WTC11 (cell line): ENCODE measurements around the gene B3GALT5. TPM values are rescaled to one million over a fixed set of nuclear protein-coding genes. Genes with fewer than 3 reads are reported as not detected.

Source experiments
- ATAC-seq: fragments of 200-7000 bp; cut with Tn5 transposase; 2 replicates; pipeline ENCODE4 v1.10.0; 2021; ENCODE audit warnings: mild to moderate bottlenecking, moderate library complexity
- CTCF ChIA-PET: fragments of 300-600 bp; sonication (Branson Sonifier 250); formaldehyde crosslinking; loops from one replicate; lab custom pipeline; 2021; ENCODE audit warnings: antibody characterized with exemption; lab: Charles Lee
- POLR2A ChIA-PET: fragments of 350-600 bp; sonication (Branson Sonifier 250); formaldehyde crosslinking; loops from one replicate; lab custom pipeline; 2021; ENCODE audit warnings: antibody characterized with exemption; lab: Charles Lee
- DNase-seq: peaks from one replicate; pipeline ENCODE4 v3.0.0; 2021; ENCODE audit warnings: low spot score
- H3K27ac Mint-ChIP-seq: 2 replicates; pipeline ENCODE4 v1.8.0; 2021; ENCODE audit warnings: mixed read lengths
- H3K27me3 Mint-ChIP-seq: 2 replicates; pipeline ENCODE4 v1.8.0; 2021; ENCODE audit warnings: low read depth, mild to moderate bottlenecking, moderate library complexity, mixed read lengths
- H3K36me3 Mint-ChIP-seq: 2 replicates; pipeline ENCODE4 v1.8.0; 2021; ENCODE audit warnings: mixed read lengths
- H3K4me1 Mint-ChIP-seq: 2 replicates; pipeline ENCODE4 v1.8.0; 2022; ENCODE audit warnings: mixed read lengths
- H3K4me3 Mint-ChIP-seq: 2 replicates; pipeline ENCODE4 v1.8.0; 2021; ENCODE audit warnings: mild to moderate bottlenecking, moderate library complexity, mixed read lengths
- H3K9me3 Mint-ChIP-seq: 2 replicates; pipeline ENCODE4 v1.8.0; 2021; ENCODE audit warnings: mixed read lengths
- ELF4 ChIP-seq: sonication (generic); formaldehyde crosslinking; IDR thresholded peaks from 2 replicates; pipeline ENCODE4 v1.8.1; 2022; ENCODE audit warnings: low read depth, mild to moderate bottlenecking, moderate library complexity, missing genetic modification reagents
- HMGA2 ChIP-seq: fragments of 250-450 bp; sonication (Bioruptor Pico); IDR thresholded peaks from 2 replicates; pipeline ENCODE4 v1.4.0; 2021; ENCODE audit warnings: mild to moderate bottlenecking, moderate library complexity
- IRF2 ChIP-seq: sonication (generic); formaldehyde crosslinking; IDR thresholded peaks from 2 replicates; pipeline ENCODE4 v1.8.0; 2022; ENCODE audit warnings: low read depth, missing genetic modification reagents, borderline replicate concordance
- MXD4 ChIP-seq: fragments of 250-450 bp; sonication (Bioruptor Pico); IDR thresholded peaks from 2 replicates; pipeline ENCODE4 v1.8.0; 2021; ENCODE audit warnings: mild to moderate bottlenecking, moderate library complexity, borderline replicate concordance
- NFE2L1 ChIP-seq: sonication (generic); formaldehyde crosslinking; IDR thresholded peaks from 2 replicates; pipeline ENCODE4 v1.8.1; 2023; ENCODE audit warnings: missing genetic modification reagents
- NFYB ChIP-seq: sonication (generic); formaldehyde crosslinking; conservative IDR thresholded peaks from 2 replicates; pipeline ENCODE4 v1.8.0; 2022; ENCODE audit warnings: low read depth, missing genetic modification reagents
- PRRX2 ChIP-seq: fragments of 250-450 bp; sonication (Bioruptor Pico); IDR thresholded peaks from 2 replicates; pipeline ENCODE4 v1.8.0; 2021; ENCODE audit warnings: mild to moderate bottlenecking
- RELA ChIP-seq: sonication (generic); formaldehyde crosslinking; IDR thresholded peaks from 2 replicates; pipeline ENCODE4 v1.8.1; 2022; ENCODE audit warnings: missing genetic modification reagents, mild to moderate bottlenecking, borderline replicate concordance
- ZNF121 ChIP-seq: sonication (generic); formaldehyde crosslinking; IDR thresholded peaks from 2 replicates; pipeline ENCODE4 v1.8.0; 2023; ENCODE audit warnings: missing genetic modification reagents
- ZNF396 ChIP-seq: fragments of 250-450 bp; sonication (Bioruptor Pico); IDR thresholded peaks from 2 replicates; pipeline ENCODE4 v1.8.0; 2021; ENCODE audit warnings: mild to moderate bottlenecking, moderate library complexity, borderline replicate concordance
- total RNA-seq: library from RNA; stranded (reverse); gene quantifications from 3 replicates; pipeline ENCODE4 v1.2.3, GENCODE V29; 2021
- TF ChIP-seq, protein P1 (sequence below): sonication (generic); formaldehyde crosslinking; IDR thresholded peaks from 2 replicates; pipeline ENCODE4 v1.8.0; 2022; ENCODE audit warnings: missing genetic modification reagents
- TF ChIP-seq, protein P2 (sequence below): fragments of 250-450 bp; sonication (Bioruptor Pico); IDR thresholded peaks from 2 replicates; pipeline ENCODE4 v1.8.0; 2021; ENCODE audit warnings: mild to moderate bottlenecking
- TF ChIP-seq, protein P3 (sequence below): sonication (generic); formaldehyde crosslinking; IDR thresholded peaks from 2 replicates; pipeline ENCODE4 v1.8.0; 2023; ENCODE audit warnings: missing genetic modification reagents
- TF ChIP-seq, protein P4 (sequence below): sonication (generic); formaldehyde crosslinking; IDR thresholded peaks from 2 replicates; pipeline ENCODE4 v1.8.1; 2022; ENCODE audit warnings: mild to moderate bottlenecking, missing genetic modification reagents, moderate library complexity, borderline replicate concordance
- TF ChIP-seq, protein P5 (sequence below): sonication (generic); formaldehyde crosslinking; conservative IDR thresholded peaks from 2 replicates; pipeline ENCODE4 v1.8.1; 2023; ENCODE audit warnings: mild to moderate bottlenecking, low read depth, missing genetic modification reagents, moderate library complexity
- TF ChIP-seq, protein P6 (sequence below): sonication (generic); formaldehyde crosslinking; IDR thresholded peaks from 2 replicates; pipeline ENCODE4 v1.8.0; 2022; ENCODE audit warnings: mild to moderate bottlenecking, missing genetic modification reagents
- TF ChIP-seq, protein P7 (sequence below): sonication (generic); formaldehyde crosslinking; IDR thresholded peaks from 2 replicates; pipeline ENCODE4 v1.8.0; 2022; ENCODE audit warnings: mild to moderate bottlenecking, missing genetic modification reagents
- TF ChIP-seq, protein P8 (sequence below): fragments of 250-450 bp; sonication (Bioruptor Pico); IDR thresholded peaks from 2 replicates; pipeline ENCODE4 v1.9.0; 2021; ENCODE audit warnings: mild to moderate bottlenecking

The B3GALT5 gene
- total RNA-seq, 1 experiment from 2014 or later: 25.8 TPM

DNA sequence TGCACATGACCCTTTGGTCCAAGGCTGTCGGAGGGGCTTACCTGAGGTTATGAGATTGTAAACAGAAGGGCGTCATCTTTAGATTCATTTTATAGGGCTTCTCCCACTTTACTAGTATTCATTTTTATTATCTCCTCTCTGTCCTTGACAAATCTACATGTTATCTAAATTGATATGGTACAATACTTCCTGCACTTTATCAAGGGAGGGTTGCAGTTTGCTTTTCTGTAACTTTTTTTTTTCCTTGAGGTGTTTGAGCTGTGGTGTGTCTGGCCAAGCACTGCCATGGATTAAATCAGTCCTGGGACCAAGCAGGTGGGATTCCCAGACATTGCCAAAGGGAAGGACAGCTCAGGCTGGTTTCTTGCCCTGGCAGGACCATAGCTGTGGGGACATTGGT is 32.0 kb upstream of the B3GALT5 start:
- H3K4me3 Mint-ChIP-seq: no peak overlapping the region
- H3K27me3 Mint-ChIP-seq: no peaks in the 10 kb centered on the region
- H3K4me1 Mint-ChIP-seq: peaks cover 31% of the 10 kb centered on the region
- H3K9me3 Mint-ChIP-seq: peaks cover 13% of the 10 kb centered on the region
- peaks cover 7% of the 10 kb centered on the region; the same call in 1 of the 2 replicates for H3K36me3 Mint-ChIP-seq
- CTCF ChIA-PET: interaction anchor here (0.8 to 1.5 kb wide), 17 partner anchors 9 to 328 kb away, joined by 3 to 11 read pairs (median 4); no protein-coding TSS in a partner anchor
- no peak for DNase-seq
- no peak overlapping the region for H3K27ac Mint-ChIP-seq
- POLR2A ChIA-PET: no interaction called here
- ATAC-seq: no peak
- TF ChIP-seq, protein P1, sequence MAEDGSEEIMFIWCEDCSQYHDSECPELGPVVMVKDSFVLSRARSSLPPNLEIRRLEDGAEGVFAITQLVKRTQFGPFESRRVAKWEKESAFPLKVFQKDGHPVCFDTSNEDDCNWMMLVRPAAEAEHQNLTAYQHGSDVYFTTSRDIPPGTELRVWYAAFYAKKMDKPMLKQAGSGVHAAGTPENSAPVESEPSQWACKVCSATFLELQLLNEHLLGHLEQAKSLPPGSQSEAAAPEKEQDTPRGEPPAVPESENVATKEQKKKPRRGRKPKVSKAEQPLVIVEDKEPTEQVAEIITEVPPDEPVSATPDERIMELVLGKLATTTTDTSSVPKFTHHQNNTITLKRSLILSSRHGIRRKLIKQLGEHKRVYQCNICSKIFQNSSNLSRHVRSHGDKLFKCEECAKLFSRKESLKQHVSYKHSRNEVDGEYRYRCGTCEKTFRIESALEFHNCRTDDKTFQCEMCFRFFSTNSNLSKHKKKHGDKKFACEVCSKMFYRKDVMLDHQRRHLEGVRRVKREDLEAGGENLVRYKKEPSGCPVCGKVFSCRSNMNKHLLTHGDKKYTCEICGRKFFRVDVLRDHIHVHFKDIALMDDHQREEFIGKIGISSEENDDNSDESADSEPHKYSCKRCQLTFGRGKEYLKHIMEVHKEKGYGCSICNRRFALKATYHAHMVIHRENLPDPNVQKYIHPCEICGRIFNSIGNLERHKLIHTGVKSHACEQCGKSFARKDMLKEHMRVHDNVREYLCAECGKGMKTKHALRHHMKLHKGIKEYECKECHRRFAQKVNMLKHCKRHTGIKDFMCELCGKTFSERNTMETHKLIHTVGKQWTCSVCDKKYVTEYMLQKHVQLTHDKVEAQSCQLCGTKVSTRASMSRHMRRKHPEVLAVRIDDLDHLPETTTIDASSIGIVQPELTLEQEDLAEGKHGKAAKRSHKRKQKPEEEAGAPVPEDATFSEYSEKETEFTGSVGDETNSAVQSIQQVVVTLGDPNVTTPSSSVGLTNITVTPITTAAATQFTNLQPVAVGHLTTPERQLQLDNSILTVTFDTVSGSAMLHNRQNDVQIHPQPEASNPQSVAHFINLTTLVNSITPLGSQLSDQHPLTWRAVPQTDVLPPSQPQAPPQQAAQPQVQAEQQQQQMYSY (CRISPR knock-in tag): no peak
- no peak for TF ChIP-seq IRF2 (CRISPR knock-in tag)
- TF ChIP-seq, protein P2, sequence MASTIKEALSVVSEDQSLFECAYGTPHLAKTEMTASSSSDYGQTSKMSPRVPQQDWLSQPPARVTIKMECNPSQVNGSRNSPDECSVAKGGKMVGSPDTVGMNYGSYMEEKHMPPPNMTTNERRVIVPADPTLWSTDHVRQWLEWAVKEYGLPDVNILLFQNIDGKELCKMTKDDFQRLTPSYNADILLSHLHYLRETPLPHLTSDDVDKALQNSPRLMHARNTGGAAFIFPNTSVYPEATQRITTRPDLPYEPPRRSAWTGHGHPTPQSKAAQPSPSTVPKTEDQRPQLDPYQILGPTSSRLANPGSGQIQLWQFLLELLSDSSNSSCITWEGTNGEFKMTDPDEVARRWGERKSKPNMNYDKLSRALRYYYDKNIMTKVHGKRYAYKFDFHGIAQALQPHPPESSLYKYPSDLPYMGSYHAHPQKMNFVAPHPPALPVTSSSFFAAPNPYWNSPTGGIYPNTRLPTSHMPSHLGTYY (CRISPR knock-in tag): no peak
- TF ChIP-seq ZNF121: no peak
- TF ChIP-seq, protein P3, sequence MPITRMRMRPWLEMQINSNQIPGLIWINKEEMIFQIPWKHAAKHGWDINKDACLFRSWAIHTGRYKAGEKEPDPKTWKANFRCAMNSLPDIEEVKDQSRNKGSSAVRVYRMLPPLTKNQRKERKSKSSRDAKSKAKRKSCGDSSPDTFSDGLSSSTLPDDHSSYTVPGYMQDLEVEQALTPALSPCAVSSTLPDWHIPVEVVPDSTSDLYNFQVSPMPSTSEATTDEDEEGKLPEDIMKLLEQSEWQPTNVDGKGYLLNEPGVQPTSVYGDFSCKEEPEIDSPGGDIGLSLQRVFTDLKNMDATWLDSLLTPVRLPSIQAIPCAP: no peak
- TF ChIP-seq NFE2L1 (CRISPR knock-in tag): no peak
- no peak for TF ChIP-seq RELA
- no peak for TF ChIP-seq PRRX2
- TF ChIP-seq ZNF396 (CRISPR knock-in tag): no peak
- TF ChIP-seq, protein P4, sequence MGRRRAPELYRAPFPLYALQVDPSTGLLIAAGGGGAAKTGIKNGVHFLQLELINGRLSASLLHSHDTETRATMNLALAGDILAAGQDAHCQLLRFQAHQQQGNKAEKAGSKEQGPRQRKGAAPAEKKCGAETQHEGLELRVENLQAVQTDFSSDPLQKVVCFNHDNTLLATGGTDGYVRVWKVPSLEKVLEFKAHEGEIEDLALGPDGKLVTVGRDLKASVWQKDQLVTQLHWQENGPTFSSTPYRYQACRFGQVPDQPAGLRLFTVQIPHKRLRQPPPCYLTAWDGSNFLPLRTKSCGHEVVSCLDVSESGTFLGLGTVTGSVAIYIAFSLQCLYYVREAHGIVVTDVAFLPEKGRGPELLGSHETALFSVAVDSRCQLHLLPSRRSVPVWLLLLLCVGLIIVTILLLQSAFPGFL: no peak
- TF ChIP-seq, protein P5, sequence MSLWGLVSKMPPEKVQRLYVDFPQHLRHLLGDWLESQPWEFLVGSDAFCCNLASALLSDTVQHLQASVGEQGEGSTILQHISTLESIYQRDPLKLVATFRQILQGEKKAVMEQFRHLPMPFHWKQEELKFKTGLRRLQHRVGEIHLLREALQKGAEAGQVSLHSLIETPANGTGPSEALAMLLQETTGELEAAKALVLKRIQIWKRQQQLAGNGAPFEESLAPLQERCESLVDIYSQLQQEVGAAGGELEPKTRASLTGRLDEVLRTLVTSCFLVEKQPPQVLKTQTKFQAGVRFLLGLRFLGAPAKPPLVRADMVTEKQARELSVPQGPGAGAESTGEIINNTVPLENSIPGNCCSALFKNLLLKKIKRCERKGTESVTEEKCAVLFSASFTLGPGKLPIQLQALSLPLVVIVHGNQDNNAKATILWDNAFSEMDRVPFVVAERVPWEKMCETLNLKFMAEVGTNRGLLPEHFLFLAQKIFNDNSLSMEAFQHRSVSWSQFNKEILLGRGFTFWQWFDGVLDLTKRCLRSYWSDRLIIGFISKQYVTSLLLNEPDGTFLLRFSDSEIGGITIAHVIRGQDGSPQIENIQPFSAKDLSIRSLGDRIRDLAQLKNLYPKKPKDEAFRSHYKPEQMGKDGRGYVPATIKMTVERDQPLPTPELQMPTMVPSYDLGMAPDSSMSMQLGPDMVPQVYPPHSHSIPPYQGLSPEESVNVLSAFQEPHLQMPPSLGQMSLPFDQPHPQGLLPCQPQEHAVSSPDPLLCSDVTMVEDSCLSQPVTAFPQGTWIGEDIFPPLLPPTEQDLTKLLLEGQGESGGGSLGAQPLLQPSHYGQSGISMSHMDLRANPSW (CRISPR knock-in tag): no peak
- TF ChIP-seq MXD4: no peak
- TF ChIP-seq, protein P6, sequence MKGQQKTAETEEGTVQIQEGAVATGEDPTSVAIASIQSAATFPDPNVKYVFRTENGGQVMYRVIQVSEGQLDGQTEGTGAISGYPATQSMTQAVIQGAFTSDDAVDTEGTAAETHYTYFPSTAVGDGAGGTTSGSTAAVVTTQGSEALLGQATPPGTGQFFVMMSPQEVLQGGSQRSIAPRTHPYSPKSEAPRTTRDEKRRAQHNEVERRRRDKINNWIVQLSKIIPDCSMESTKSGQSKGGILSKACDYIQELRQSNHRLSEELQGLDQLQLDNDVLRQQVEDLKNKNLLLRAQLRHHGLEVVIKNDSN (CRISPR knock-in tag): no peak
- TF ChIP-seq HMGA2 (CRISPR knock-in tag): no peak
- TF ChIP-seq ELF4: no peak
- TF ChIP-seq, protein P7, sequence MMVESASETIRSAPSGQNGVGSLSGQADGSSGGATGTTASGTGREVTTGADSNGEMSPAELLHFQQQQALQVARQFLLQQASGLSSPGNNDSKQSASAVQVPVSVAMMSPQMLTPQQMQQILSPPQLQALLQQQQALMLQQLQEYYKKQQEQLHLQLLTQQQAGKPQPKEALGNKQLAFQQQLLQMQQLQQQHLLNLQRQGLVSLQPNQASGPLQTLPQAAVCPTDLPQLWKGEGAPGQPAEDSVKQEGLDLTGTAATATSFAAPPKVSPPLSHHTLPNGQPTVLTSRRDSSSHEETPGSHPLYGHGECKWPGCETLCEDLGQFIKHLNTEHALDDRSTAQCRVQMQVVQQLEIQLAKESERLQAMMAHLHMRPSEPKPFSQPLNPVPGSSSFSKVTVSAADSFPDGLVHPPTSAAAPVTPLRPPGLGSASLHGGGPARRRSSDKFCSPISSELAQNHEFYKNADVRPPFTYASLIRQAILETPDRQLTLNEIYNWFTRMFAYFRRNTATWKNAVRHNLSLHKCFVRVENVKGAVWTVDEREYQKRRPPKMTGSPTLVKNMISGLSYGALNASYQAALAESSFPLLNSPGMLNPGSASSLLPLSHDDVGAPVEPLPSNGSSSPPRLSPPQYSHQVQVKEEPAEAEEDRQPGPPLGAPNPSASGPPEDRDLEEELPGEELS (CRISPR knock-in tag): no peak
- TF ChIP-seq, protein P8, sequence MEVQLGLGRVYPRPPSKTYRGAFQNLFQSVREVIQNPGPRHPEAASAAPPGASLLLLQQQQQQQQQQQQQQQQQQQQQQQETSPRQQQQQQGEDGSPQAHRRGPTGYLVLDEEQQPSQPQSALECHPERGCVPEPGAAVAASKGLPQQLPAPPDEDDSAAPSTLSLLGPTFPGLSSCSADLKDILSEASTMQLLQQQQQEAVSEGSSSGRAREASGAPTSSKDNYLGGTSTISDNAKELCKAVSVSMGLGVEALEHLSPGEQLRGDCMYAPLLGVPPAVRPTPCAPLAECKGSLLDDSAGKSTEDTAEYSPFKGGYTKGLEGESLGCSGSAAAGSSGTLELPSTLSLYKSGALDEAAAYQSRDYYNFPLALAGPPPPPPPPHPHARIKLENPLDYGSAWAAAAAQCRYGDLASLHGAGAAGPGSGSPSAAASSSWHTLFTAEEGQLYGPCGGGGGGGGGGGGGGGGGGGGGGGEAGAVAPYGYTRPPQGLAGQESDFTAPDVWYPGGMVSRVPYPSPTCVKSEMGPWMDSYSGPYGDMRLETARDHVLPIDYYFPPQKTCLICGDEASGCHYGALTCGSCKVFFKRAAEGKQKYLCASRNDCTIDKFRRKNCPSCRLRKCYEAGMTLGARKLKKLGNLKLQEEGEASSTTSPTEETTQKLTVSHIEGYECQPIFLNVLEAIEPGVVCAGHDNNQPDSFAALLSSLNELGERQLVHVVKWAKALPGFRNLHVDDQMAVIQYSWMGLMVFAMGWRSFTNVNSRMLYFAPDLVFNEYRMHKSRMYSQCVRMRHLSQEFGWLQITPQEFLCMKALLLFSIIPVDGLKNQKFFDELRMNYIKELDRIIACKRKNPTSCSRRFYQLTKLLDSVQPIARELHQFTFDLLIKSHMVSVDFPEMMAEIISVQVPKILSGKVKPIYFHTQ (CRISPR knock-in tag): no peak
- TF ChIP-seq NFYB: no peak
